Hypothalamus (tissue), 51 donors: ENCODE data around the gene ASTN2.

Experiments
- DNase-seq, 51 donors: peaks; one replicate each; lab custom pipeline; 2025; lab: John Stamatoyannopoulos, UW

ASTN2 gene

GRCh38 chr9:116733010-116733641 lies 681.7 kb downstream of the ASTN2 start:
- DNase-seq: no peak

DNA sequence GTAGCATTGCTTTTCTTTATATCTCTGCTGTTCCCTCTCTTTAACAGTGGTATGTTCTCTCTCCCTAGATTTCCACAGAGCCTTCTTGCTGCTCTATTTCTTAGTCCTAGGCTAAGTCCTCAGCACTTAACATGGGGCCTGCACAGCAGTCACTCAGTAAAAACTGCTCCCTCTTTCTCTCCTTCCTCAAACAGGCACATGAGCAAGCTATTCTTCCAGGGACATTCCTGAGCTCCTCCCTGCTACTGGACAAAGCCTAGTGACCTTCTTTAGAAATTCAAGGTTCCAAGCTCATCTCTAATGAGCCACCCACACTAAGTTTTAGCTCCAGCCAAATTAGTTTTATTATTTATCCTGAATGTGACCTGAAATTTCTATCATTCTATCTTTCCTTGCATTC lies 688.3 kb downstream of the ASTN2 start:
- DNase-seq: no peak

- DNase-seq: no peak
These were observed 690.7 kb downstream of the ASTN2 start for GRCh38 chr9:116724123-116724522.

GRCh38 chr9:116721944-116722343 lies 692.9 kb downstream of the ASTN2 start:
- DNase-seq: no peak

- no peak for DNase-seq
These were observed 693.4 kb downstream of the ASTN2 start for GRCh38 chr9:116721411-116721810.

GRCh38 chr9:116720111-116720510 lies 694.7 kb downstream of the ASTN2 start:
- DNase-seq: no peak

DNA sequence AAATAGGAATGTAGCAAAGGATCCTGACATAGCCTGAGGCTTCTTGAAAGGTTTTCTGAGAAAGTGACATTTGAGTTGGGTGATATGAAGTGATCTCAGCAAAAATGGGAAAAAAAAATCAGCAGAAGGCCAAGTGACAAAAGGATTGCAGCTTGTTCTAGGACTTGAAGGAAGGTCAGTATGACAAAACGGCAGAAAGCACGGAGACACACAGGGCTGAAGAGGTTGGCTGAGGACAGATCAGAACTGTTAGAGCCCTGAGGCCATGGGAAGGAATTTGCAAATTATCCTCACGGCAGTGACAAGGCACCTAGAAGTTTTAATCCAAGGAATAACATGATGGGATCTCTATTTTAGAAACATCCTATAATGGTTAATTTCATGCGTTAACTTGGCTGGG lies 696.7 kb downstream of the ASTN2 start:
- DNase-seq: no peak

GRCh38 chr9:116717150-116717549 lies 697.7 kb downstream of the ASTN2 start:
- no peak for DNase-seq

GRCh38 chr9:116716438-116716837 lies 698.4 kb downstream of the ASTN2 start:
- no peak for DNase-seq

DNA sequence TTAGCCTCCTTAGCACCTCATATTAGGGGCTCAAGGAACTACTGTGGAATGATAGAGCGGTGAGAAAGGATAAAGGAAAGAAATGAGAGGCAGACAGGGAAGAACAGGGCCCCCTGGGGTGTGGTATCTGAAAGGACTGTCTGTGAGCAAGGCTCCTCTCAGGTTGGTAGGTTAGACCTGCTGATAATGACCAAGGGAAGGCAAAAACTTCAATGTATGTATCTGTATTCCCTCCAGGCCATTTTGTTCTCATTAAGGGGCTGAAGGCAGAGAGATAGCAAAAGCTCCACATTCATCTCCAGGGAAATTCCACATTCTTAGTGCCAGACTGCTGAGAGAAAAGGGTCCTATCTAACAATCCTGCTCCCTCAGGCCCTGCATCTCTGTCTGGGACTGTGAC lies 699.1 kb downstream of the ASTN2 start:
- no peak for DNase-seq

- DNase-seq: peak in 3 of 51 donors; percentile 3 to 7 (median 7)
These were observed 701.6 kb downstream of the ASTN2 start for GRCh38 chr9:116713271-116713670.

DNA sequence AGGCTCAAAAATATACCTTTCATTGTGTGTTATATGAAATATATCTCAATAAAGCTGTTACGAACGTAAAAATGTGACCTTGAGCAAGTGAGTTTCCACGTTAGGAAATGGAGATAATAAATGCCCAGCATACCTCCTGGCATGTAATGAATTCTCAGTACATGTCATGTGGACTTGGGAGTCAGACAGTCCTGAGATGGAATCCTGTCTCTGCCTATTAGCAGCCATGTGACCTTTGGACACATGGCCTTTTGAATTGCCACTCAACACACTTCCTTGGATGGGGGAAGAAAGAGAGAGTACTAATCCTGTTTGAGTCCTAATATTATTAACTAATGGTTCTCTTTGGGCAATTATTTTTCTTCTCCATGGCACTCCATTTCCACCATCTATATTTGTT lies 702.1 kb downstream of the ASTN2 start:
- DNase-seq: no peak

GRCh38 chr9:116706310-116707290 lies 708.3 kb downstream of the ASTN2 start:
- DNase-seq: no peak

GRCh38 chr9:116705531-116705930 lies 709.3 kb downstream of the ASTN2 start:
- DNase-seq: no peak

DNA sequence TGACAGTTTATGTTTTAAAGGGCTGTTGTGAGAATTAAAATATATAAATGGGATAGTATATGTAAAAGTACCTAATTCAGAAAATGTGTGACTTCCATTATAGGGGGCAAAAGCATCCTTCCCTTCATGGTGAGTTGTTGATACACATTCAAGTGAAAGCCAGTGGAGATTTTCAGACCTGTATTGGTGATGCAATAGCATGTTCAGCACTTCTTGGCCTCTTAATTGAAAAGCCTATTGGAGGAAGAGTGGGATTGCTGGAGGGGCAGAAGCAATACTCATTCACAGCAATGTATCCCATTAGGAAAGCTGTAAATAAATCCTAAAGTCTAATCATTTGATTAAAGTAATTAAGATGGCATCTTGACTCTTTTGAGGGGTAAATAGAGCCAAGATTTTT lies 710.4 kb downstream of the ASTN2 start:
- DNase-seq: no peak

GRCh38 chr9:116703634-116704033 lies 711.2 kb downstream of the ASTN2 start:
- no peak for DNase-seq

DNA sequence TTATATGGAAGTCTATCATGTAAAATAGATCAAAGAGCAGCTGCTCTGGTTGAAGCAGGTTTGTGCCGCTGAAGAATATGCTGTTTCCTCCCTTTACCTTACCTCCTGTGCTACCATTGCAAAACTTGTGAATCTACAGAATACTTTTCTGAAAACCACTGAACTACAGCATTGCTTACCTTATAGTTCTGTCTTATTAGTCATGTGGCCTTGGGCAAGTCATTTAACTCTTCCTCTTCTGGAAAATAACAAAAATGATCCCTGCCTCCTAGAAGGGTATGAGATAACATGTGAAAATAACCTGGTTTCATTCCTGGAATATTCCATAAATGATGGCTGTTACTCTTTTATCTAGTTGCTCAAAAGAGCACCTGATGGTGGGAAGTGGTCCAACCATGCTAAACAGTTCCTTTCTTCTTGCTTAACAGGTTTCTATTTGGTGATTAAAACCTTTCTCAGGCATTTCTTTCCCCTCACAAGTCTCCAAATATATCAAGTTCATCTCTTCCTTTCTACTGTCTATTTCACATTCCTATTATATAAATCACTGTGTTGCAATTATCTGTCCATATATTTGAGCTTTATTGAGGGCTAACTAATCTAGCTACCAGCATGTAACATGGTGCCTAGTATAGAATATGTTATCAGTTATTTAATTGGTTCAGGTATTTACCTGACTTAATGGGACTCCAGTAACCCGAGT lies 712.8 kb downstream of the ASTN2 start:
- DNase-seq: no peak

- DNase-seq: no peak
These were observed 713.7 kb downstream of the ASTN2 start for GRCh38 chr9:116700882-116701865.

DNA sequence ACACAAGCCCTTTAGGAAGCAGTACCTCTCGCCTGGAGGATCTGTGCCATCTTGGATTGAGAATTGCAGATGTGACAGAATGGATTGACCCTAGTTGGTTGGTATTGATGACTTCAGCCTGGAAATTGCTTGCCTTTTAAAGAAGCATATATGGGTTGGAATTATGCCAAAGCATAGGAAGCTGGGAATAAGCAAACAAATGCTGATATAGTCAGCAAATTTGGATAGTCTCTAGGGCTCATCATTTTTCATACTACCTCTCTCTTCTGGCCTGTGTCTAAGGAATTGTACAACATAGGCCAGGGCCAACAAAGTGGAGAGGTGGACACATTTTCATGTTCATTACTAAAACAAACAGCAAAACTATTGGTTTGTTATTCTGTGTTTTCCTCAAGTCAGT lies 714.6 kb downstream of the ASTN2 start:
- DNase-seq: no peak

- peak in 5 of 51 donors; percentile 5 to 13 (median 11) for DNase-seq
These were observed 717.0 kb downstream of the ASTN2 start for GRCh38 chr9:116697887-116698286.
